Measurements from ENCODE around the gene FBXO10.

FBXO10 gene

DNA sequence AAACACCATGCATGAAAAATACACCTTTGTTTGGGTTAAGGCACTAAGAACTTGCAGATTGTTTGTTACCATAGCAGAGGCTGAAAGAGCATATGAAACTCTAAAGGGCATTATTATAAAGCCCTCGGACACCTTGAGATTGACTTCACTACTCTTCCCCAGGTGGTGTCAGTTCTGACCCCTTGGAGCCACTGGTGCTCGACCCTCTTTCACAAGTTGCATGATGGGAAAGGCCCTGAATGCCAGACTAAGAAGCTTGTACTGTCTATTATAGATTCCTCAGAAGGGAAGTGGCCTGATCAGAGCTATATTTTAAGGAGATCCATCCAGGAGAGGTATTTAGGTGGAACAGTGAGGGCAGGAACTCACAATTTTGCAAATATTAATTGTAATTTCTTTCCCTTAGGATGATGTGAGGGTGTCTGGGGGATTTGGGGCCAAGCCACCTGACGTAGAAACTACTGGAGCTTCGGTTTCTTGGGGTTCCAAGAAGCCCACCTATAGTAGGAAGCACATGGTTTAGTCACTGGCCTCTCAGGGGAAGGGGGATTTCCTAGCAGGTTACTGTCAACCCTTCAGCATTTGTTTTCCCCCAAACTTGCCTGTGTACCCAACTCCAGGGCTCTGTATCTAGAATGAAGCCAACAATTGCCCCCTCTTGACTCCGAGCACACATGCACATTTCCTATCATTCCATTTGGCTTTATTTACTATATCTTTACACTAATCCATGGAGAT, 16.2 kb downstream of the FBXO10 start:
- peaks cover 6% of the 10 kb centered on the region for H3K4me1 Mint-ChIP-seq
- H3K27ac Mint-ChIP-seq (ENCODE audit: low read depth): no peak overlapping the region
- no peaks in the 10 kb centered on the region for H3K27me3 Mint-ChIP-seq
- H3K9me3 Mint-ChIP-seq: peaks cover 7% of the 10 kb centered on the region
- H3K36me3 Mint-ChIP-seq (ENCODE audit: insufficient read depth): no peaks in the 10 kb centered on the region
- no peak overlapping the region for H3K4me3 Mint-ChIP-seq
- DNase-seq (ENCODE audit: low spot score in 2 of 2) (no peak), ATAC-seq (replicated peaks; ENCODE audit: extremely low read depth, poor library complexity, severe bottlenecking) (no peak)

DNA sequence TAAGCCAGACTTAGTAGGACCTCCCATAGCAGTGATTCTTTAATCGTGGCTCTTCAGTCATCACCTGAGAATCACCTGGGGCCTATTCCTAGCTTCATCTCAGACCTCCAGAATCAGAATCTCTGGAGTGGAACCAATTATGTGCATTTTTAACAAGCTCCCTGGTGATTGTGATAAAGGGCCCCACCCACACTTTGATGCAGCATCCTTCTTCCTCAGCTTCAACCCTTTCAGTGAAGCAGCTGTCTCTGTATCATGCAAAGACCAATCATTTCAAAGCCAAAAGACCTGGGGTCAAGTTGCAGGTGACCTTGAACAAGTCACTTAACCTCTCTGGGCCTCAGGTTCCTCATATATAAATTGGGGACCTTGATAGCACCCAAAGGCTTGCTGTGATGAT, 17.1 kb downstream of the FBXO10 start:
- no peaks in the 10 kb centered on the region for H3K36me3 Mint-ChIP-seq (ENCODE audit: insufficient read depth)
- ATAC-seq (replicated peaks; ENCODE audit: extremely low read depth, poor library complexity, severe bottlenecking) (no peak), DNase-seq (ENCODE audit: low spot score in 2 of 2) (no peak)
- peaks cover 6% of the 10 kb centered on the region for H3K4me1 Mint-ChIP-seq
- H3K27ac Mint-ChIP-seq (ENCODE audit: low read depth): no peak overlapping the region
- H3K4me3 Mint-ChIP-seq: no peak overlapping the region
- no peaks in the 10 kb centered on the region for H3K27me3 Mint-ChIP-seq
- H3K9me3 Mint-ChIP-seq: peaks cover 7% of the 10 kb centered on the region

DNA sequence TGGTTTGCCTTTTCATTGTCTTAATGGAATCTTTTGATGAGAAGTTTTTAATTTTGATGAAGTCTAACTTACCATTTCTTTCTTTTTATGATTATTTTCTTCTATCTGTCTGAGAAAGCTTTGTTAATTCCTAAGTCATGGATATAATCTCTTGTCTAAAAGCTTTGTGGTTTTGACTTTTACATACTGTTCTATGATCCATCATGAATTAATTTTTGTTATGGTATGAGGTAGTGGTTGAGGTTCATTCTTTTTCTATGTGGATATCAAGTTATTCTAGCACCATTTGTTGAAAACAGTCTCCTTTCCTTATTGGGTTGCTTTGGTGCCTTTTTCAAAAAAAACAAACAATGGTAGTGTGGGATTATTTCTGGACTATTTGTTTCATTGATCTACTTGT, 20.4 kb downstream of the FBXO10 start:
- Mint-ChIP-seq H3K9me3 (no peaks in the 10 kb centered on the region), H3K36me3 (ENCODE audit: insufficient read depth) (no peaks in the 10 kb centered on the region), H3K27me3 (no peaks in the 10 kb centered on the region), H3K27ac (ENCODE audit: low read depth) (no peak overlapping the region), H3K4me1 (no peaks in the 10 kb centered on the region), H3K4me3 (no peak overlapping the region)
- DNase-seq (ENCODE audit: low spot score in 2 of 2) (no peak), ATAC-seq (replicated peaks; ENCODE audit: extremely low read depth, poor library complexity, severe bottlenecking) (no peak)

DNA sequence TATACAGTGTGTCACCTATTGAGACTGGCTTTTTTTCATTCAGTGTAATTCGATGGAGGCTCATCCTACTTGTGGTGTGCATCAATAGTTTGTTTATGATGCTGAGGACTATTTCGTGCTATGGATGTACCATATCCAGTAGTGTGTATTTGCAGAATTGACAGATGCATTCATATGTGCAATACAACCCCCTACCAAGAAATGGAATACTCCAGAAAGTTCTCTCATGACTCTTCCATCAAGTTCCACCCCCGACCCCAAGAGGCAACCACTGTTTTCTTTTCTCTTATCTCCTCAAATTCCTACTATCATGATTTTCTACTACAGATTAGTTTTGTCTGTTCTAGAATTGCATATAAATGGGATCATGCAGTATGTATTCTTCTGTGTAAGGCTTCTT, 21.9 kb downstream of the FBXO10 start:
- H3K27ac Mint-ChIP-seq (ENCODE audit: low read depth): no peak overlapping the region
- H3K27me3 Mint-ChIP-seq: no peaks in the 10 kb centered on the region
- no peaks in the 10 kb centered on the region for H3K9me3 Mint-ChIP-seq
- H3K36me3 Mint-ChIP-seq (ENCODE audit: insufficient read depth): no peaks in the 10 kb centered on the region
- no peaks in the 10 kb centered on the region for H3K4me1 Mint-ChIP-seq
- no peak for ATAC-seq (replicated peaks; ENCODE audit: extremely low read depth, poor library complexity, severe bottlenecking)
- no peak for DNase-seq (ENCODE audit: low spot score in 2 of 2)
- H3K4me3 Mint-ChIP-seq: no peak overlapping the region

DNA sequence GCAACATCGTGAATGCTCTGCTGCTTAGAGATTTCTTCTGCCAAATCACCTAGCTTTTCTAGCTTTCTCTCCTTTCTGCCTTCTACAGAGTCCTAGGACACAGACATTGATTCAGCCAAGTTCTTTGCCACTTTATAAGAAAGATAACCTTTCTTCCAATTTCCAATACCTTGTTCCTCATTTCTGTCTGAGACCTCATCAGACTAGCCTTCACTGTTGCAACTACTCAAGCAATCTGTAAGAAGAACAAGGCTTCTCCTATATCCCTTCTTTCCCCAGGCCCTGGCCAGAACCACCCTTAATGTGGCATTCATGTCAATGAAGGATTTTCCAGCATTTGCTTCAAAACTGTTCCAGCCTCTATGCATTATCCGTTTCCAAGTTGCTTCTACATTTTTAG, 24.3 kb downstream of the FBXO10 start:
- DNase-seq (ENCODE audit: low spot score in 2 of 2): no peak
- Mint-ChIP-seq H3K4me3 (no peak overlapping the region), H3K36me3 (ENCODE audit: insufficient read depth) (no peaks in the 10 kb centered on the region), H3K9me3 (no peaks in the 10 kb centered on the region), H3K27ac (ENCODE audit: low read depth) (no peak overlapping the region), H3K27me3 (no peaks in the 10 kb centered on the region), H3K4me1 (no peaks in the 10 kb centered on the region)
- no peak for ATAC-seq (replicated peaks; ENCODE audit: extremely low read depth, poor library complexity, severe bottlenecking)

DNA sequence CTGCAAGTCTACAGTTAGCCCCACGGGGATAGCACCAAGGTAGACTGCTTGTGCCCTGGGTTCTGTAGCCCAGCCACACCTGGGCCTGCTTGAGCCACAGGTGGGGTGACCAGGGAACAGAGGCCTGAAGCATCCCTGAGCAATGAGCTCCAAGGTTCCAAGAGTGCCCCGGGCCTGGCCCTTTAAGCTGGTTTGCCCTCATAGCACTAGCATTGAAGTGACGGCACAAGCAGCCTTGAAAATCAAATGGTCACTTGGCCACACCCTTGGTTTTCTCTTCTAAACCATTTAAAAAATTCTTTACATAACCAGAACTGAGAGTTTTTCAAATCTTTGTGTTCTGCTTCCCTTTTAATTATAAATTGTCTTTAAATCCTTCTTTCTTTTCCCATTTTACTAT, 24.7 kb downstream of the FBXO10 start:
- no peak overlapping the region for H3K4me3 Mint-ChIP-seq
- no peaks in the 10 kb centered on the region for H3K9me3 Mint-ChIP-seq
- ATAC-seq (replicated peaks; ENCODE audit: extremely low read depth, poor library complexity, severe bottlenecking) (no peak), DNase-seq (ENCODE audit: low spot score in 2 of 2) (no peak)
- no peak overlapping the region for H3K27ac Mint-ChIP-seq (ENCODE audit: low read depth)
- no peaks in the 10 kb centered on the region for H3K27me3 Mint-ChIP-seq
- H3K4me1 Mint-ChIP-seq: no peaks in the 10 kb centered on the region
- no peaks in the 10 kb centered on the region for H3K36me3 Mint-ChIP-seq (ENCODE audit: insufficient read depth)

DNA sequence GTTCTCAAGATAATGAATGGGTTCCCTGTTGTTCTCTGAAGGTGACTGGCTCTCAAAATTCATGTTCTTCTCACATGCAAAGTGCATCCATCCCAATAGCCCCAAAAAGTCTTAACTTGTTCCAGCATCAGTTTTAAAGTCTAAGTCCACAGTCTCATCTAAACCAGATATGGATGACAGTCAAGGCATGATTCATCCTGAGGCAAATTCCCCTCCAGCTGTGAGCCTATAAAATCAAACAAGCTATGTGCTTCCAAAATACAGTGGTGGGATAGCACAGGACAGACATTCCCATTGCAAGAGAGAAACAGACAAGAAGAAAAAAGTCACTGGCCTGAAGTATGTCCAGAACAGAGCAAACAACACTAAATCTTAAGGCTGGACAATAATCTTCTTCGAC, 25.4 kb downstream of the FBXO10 start:
- ATAC-seq (replicated peaks; ENCODE audit: extremely low read depth, poor library complexity, severe bottlenecking) (no peak), DNase-seq (ENCODE audit: low spot score in 2 of 2) (no peak)
- no peaks in the 10 kb centered on the region for H3K36me3 Mint-ChIP-seq (ENCODE audit: insufficient read depth)
- no peaks in the 10 kb centered on the region for H3K9me3 Mint-ChIP-seq
- H3K4me3 Mint-ChIP-seq: no peak overlapping the region
- no peaks in the 10 kb centered on the region for H3K4me1 Mint-ChIP-seq
- H3K27me3 Mint-ChIP-seq: no peaks in the 10 kb centered on the region
- no peak overlapping the region for H3K27ac Mint-ChIP-seq (ENCODE audit: low read depth)

DNA sequence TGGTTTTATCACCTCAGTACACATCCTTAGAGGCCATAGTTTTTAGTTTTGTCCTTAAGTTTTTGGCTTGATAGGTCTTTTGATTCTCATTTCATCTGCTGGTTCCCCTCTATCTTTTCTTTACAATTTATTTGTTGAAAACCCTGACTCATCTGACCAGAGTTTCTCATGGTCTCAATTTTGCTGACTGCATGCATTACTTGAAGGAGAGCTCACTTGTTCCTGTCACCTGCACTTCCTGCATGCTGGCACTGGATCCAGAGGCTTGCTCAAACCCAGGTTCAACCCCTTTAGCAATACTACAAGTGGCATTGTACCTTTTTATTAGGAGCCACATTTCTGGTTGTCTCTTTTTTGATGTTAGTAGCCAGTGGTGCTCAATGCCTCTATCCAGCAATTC, 26.7 kb downstream of the FBXO10 start:
- DNase-seq (ENCODE audit: low spot score in 2 of 2) (no peak), ATAC-seq (replicated peaks; ENCODE audit: extremely low read depth, poor library complexity, severe bottlenecking) (no peak)
- Mint-ChIP-seq H3K4me1 (no peaks in the 10 kb centered on the region), H3K9me3 (no peaks in the 10 kb centered on the region), H3K27me3 (no peaks in the 10 kb centered on the region), H3K27ac (ENCODE audit: low read depth) (no peak overlapping the region), H3K4me3 (no peak overlapping the region), H3K36me3 (ENCODE audit: insufficient read depth) (no peaks in the 10 kb centered on the region)

DNA sequence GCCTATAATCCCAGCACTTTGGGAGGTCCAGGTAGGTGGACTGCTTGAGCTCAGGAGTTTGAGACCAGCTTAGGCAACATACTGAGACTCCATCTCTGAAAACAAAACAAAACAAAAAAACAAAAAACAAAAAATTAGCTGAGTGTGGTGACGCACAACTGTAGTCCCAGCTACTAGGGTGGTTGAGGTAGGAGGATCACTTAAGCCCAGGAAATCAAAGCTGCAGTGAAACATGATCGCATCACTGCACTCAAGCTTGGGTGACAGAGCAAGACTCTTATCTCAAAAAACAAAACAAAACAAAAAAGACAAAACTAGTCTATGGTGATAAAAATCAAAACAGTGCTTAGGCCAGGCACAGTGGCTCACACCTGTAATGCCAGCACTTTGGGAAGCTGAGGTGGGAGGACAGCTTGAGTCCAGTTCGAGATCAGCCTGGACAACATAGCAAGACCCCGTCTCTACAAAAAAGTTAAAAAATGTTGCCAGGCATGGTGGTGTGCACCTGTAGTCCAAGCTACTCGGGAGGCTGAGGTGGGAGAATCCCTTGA, 28.8 kb downstream of the FBXO10 start:
- ATAC-seq (replicated peaks; ENCODE audit: extremely low read depth, poor library complexity, severe bottlenecking): no peak
- no peak overlapping the region for H3K27ac Mint-ChIP-seq (ENCODE audit: low read depth)
- no peaks in the 10 kb centered on the region for H3K4me1 Mint-ChIP-seq
- H3K4me3 Mint-ChIP-seq: no peak overlapping the region
- no peaks in the 10 kb centered on the region for H3K27me3 Mint-ChIP-seq
- no peak for DNase-seq (ENCODE audit: low spot score in 2 of 2)
- H3K36me3 Mint-ChIP-seq (ENCODE audit: insufficient read depth): no peaks in the 10 kb centered on the region
- H3K9me3 Mint-ChIP-seq: no peaks in the 10 kb centered on the region

DNA sequence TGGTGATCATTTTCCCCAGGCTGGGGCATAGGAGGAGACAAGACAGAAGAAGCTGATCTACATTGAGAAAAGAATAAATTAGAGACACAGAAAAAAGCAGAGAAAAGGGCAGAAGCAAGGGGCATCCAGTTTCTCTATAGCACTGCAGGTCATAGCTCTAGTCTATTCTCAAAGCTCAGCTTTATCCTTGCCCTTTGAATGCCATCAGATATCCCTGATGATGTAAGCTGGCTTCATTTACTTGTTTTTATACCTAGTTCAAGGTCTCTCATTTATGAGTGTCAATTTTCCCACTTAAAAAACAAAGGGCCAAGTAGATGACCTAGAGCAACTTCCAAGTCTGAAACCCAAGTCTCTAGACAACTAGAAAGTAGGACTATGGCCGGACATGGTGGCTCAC, 32.7 kb downstream of the FBXO10 start:
- Mint-ChIP-seq H3K4me1 (no peaks in the 10 kb centered on the region), H3K27me3 (no peaks in the 10 kb centered on the region)
- ATAC-seq (replicated peaks; ENCODE audit: extremely low read depth, poor library complexity, severe bottlenecking): no peak

DNA sequence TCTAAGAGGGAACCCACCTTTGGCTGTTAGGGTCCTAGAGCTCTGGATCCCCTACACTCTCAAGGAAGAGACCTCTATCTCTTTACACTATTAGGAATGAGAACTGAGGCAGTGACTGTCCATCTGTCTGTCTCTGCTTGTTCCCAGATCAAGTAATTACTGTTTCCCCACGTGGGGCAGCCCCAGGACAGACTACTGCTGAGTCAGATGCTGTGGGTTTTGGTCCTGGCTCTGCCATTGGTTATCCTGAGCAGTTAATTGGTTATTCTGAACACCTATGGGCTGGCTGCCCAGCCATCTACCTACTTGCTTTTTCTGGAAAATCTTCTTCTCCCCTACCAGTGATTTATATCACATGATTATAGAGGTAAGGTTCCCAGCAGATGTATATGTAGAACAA, 33.3 kb downstream of the FBXO10 start:
- DNase-seq (ENCODE audit: low spot score in 2 of 2) (no peak), ATAC-seq (replicated peaks; ENCODE audit: extremely low read depth, poor library complexity, severe bottlenecking) (no peak)
- no peaks in the 10 kb centered on the region for H3K9me3 Mint-ChIP-seq
- no peaks in the 10 kb centered on the region for H3K27me3 Mint-ChIP-seq
- no peak overlapping the region for H3K27ac Mint-ChIP-seq (ENCODE audit: low read depth)
- no peak overlapping the region for H3K4me3 Mint-ChIP-seq
- no peaks in the 10 kb centered on the region for H3K4me1 Mint-ChIP-seq
- H3K36me3 Mint-ChIP-seq (ENCODE audit: insufficient read depth): no peaks in the 10 kb centered on the region

More for the DNA sequence above, 32.7 kb downstream of the FBXO10 start:
- Mint-ChIP-seq H3K9me3 (no peaks in the 10 kb centered on the region), H3K36me3 (ENCODE audit: insufficient read depth) (no peaks in the 10 kb centered on the region), H3K4me3 (no peak overlapping the region), H3K27ac (ENCODE audit: low read depth) (no peak overlapping the region)
- no peak for DNase-seq (ENCODE audit: low spot score in 2 of 2)

DNA sequence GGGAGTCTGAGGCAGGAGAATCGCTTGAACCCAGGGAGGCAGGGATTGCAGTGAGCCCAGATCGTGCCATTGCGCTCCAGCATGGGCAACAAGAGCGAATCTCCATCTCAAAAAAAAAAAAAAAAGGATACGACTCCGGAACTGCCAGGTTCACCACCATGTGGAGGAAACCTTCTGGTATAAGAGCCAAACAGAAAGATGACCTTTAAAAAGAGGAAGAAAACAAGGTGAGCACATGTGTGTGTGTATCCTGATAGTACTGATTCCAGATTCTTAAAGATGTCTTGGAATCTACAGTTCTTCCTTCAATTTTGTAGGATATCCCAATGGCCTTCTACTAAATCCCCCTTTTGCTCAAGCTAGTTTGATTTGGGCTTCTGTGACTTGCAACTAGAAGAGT, 33.7 kb downstream of the FBXO10 start:
- Mint-ChIP-seq H3K4me1 (no peaks in the 10 kb centered on the region), H3K9me3 (no peaks in the 10 kb centered on the region), H3K27me3 (no peaks in the 10 kb centered on the region), H3K27ac (ENCODE audit: low read depth) (no peak overlapping the region), H3K4me3 (no peak overlapping the region), H3K36me3 (ENCODE audit: insufficient read depth) (no peaks in the 10 kb centered on the region)
- ATAC-seq (replicated peaks; ENCODE audit: extremely low read depth, poor library complexity, severe bottlenecking) (no peak), DNase-seq (ENCODE audit: low spot score in 2 of 2) (no peak)

DNA sequence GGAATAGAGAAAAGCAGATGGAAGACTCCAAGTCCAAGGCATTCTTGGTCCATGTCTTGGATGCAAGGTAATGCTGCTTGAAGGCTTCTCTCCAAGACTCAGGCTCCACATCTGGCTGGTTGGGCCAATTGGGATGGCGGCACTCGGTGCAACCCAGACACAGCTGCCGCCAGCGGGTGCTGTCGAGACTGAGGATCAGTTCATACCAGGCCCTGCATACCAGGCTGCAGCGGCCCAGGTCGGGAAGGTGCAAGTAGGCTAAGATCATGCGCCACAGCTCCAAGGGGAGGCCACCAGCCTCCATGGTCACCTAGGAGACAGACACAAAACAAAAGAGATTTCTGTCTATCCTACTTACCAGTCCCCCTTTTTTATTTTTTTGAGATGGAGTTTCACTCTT, 34.7 kb downstream of the FBXO10 start:
- Mint-ChIP-seq H3K4me3 (no peak overlapping the region), H3K9me3 (no peaks in the 10 kb centered on the region), H3K27me3 (no peaks in the 10 kb centered on the region), H3K4me1 (no peaks in the 10 kb centered on the region), H3K36me3 (ENCODE audit: insufficient read depth) (peaks cover 2% of the 10 kb centered on the region), H3K27ac (ENCODE audit: low read depth) (no peak overlapping the region)
- DNase-seq (ENCODE audit: low spot score in 2 of 2) (no peak), ATAC-seq (replicated peaks; ENCODE audit: extremely low read depth, poor library complexity, severe bottlenecking) (no peak)

Data from central memory CD8-positive, alpha-beta T cell (primary cell).